ENCODE measurements around the gene RYR3.

RYR3 gene

GRCh38 chr15:33757516-33758232 is 446.9 kb downstream of the RYR3 start:
- Histone ChIP-seq H3K4me1 (ENCODE audit: control insufficient read depth in 1 of 2, insufficient read depth in 1 of 2, low read depth in 1 of 2, low read length in 1 of 2) (no peaks in the 10 kb centered on the region), H3K36me3 (no peaks in the 10 kb centered on the region), H3K9me3 (no peaks in the 10 kb centered on the region), H3K4me3 (ENCODE audit: low read depth in 1 of 2, low read length in 1 of 2) (no peak overlapping the region), H3K27me3 (no peaks in the 10 kb centered on the region), H3K27ac (no peak overlapping the region)
- no peak for TF ChIP-seq CTCF (IDR thresholded peaks at IDR 0.05)

GRCh38 chr15:33766389-33766788 is 455.6 kb downstream of the RYR3 start:
- no peak overlapping the region for H3K4me3 ChIP-seq (ENCODE audit: low read depth in 1 of 2, low read length in 1 of 2)
- H3K27ac ChIP-seq, result no peak overlapping the region
- no peaks in the 10 kb centered on the region for H3K27me3 ChIP-seq
- H3K9me3 ChIP-seq, result no peaks in the 10 kb centered on the region
- no peaks in the 10 kb centered on the region for H3K4me1 ChIP-seq (ENCODE audit: control insufficient read depth in 1 of 2, insufficient read depth in 1 of 2, low read depth in 1 of 2, low read length in 1 of 2)
- TF ChIP-seq CTCF (IDR thresholded peaks at IDR 0.05), result no peak
- H3K36me3 ChIP-seq, result no peaks in the 10 kb centered on the region

GRCh38 chr15:33768670-33769190 is 458.0 kb downstream of the RYR3 start:
- no peaks in the 10 kb centered on the region for H3K36me3 ChIP-seq
- H3K4me3 ChIP-seq (ENCODE audit: low read depth in 1 of 2, low read length in 1 of 2), result no peak overlapping the region
- H3K27me3 ChIP-seq, result no peaks in the 10 kb centered on the region
- H3K27ac ChIP-seq, result no peak overlapping the region
- no peak for TF ChIP-seq CTCF (IDR thresholded peaks at IDR 0.05)
- H3K9me3 ChIP-seq, result no peaks in the 10 kb centered on the region
- no peaks in the 10 kb centered on the region for H3K4me1 ChIP-seq (ENCODE audit: control insufficient read depth in 1 of 2, insufficient read depth in 1 of 2, low read depth in 1 of 2, low read length in 1 of 2)

GRCh38 chr15:33773969-33774368 is 463.2 kb downstream of the RYR3 start:
- no peak for TF ChIP-seq CTCF (IDR thresholded peaks at IDR 0.05)
- Histone ChIP-seq H3K4me1 (ENCODE audit: control insufficient read depth in 1 of 2, insufficient read depth in 1 of 2, low read depth in 1 of 2, low read length in 1 of 2) (no peaks in the 10 kb centered on the region), H3K27me3 (no peaks in the 10 kb centered on the region), H3K9me3 (no peaks in the 10 kb centered on the region), H3K27ac (no peak overlapping the region), H3K4me3 (ENCODE audit: low read depth in 1 of 2, low read length in 1 of 2) (no peak overlapping the region), H3K36me3 (no peaks in the 10 kb centered on the region)

- Histone ChIP-seq H3K27ac (no peak overlapping the region), H3K9me3 (no peaks in the 10 kb centered on the region), H3K36me3 (no peaks in the 10 kb centered on the region), H3K4me3 (ENCODE audit: low read depth in 1 of 2, low read length in 1 of 2) (no peak overlapping the region), H3K4me1 (ENCODE audit: control insufficient read depth in 1 of 2, insufficient read depth in 1 of 2, low read depth in 1 of 2, low read length in 1 of 2) (no peaks in the 10 kb centered on the region), H3K27me3 (no peaks in the 10 kb centered on the region)
- no peak for TF ChIP-seq CTCF (IDR thresholded peaks at IDR 0.05)
These were observed 468.1 kb downstream of the RYR3 start for GRCh38 chr15:33778852-33779251.

Measured in neutrophil (primary cell).